SK-N-SH (cell line): ENCODE results near the gene NEK9.

Experiments used
- EP300 ChIP-seq, 2 experiments: IDR thresholded peaks; 2 replicates each; pipeline versions ENCODE4 v1.4.0 to v1.6.1; 2012; ENCODE audit warnings: borderline replicate concordance in 1 of 2, low read depth in 1 of 2, low read length in 1 of 2
- EZH2phosphoT487 ChIP-seq: fragments of 200-600 bp; sonication (generic); IDR thresholded peaks from 2 replicates; pipeline ENCODE4 v1.6.1; 2017; ENCODE audit warnings: low read depth, mixed run types, mild to moderate bottlenecking, antibody characterized with exemption, moderate library complexity, borderline replicate concordance
- FOXM1 ChIP-seq: IDR thresholded peaks from 2 replicates; pipeline ENCODE4 v1.4.0; 2012; ENCODE audit warnings: low read depth, mild to moderate bottlenecking
- RCOR1 ChIP-seq: fragments of 150-350 bp; IDR thresholded peaks from 2 replicates; pipeline ENCODE4 v1.6.1; 2017; ENCODE audit warnings: antibody characterized with exemption, low read length
- SMC3 ChIP-seq: IDR thresholded peaks from 2 replicates; pipeline ENCODE4 v1.6.1; 2012; ENCODE audit warnings: low read depth, low read length, improper control_type of control experiment
- YY1 ChIP-seq: IDR thresholded peaks from 2 replicates; pipeline ENCODE4 v1.4.0; 2012; ENCODE audit warnings: low read depth, mild to moderate bottlenecking
- TF ChIP-seq, protein P1 (sequence below): fragments of 150-350 bp; IDR thresholded peaks from 2 replicates; pipeline ENCODE4 v1.6.1; 2017; ENCODE audit warnings: antibody characterized with exemption, low read length, low read depth, borderline replicate concordance
- TF ChIP-seq, protein P2 (sequence below): IDR thresholded peaks from 2 replicates; pipeline ENCODE4 v1.4.0; 2012; ENCODE audit warnings: low read depth, borderline replicate concordance
- TF ChIP-seq, protein P3 (sequence below): IDR thresholded peaks from 2 replicates; pipeline ENCODE4 v1.6.1; 2012; ENCODE audit warnings: mild to moderate bottlenecking, low read depth, low read length, moderate library complexity

DNA sequence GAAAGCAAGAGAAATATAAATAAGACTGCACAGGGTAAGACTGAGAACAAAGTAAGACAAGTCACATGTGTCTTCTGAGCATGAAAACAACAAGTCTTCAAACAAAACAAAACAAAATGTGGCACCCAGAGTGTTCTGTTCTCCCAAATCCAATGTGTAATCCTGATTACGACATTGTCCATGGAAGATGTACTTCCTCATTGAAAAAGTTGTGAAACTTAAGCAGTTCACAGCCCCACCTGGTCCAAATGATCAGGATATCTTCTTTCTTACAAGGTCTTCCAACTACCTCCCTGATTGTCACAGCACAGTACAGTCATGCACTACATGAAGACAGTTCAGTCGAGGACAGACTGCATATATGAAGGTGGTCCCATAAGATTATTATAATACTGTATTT, 23.3 kb upstream of the NEK9 start:
- TF ChIP-seq YY1 = no peak
- TF ChIP-seq, protein P1, sequence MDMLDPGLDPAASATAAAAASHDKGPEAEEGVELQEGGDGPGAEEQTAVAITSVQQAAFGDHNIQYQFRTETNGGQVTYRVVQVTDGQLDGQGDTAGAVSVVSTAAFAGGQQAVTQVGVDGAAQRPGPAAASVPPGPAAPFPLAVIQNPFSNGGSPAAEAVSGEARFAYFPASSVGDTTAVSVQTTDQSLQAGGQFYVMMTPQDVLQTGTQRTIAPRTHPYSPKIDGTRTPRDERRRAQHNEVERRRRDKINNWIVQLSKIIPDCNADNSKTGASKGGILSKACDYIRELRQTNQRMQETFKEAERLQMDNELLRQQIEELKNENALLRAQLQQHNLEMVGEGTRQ = no peak
- TF ChIP-seq, protein P2, sequence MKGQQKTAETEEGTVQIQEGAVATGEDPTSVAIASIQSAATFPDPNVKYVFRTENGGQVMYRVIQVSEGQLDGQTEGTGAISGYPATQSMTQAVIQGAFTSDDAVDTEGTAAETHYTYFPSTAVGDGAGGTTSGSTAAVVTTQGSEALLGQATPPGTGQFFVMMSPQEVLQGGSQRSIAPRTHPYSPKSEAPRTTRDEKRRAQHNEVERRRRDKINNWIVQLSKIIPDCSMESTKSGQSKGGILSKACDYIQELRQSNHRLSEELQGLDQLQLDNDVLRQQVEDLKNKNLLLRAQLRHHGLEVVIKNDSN = no peak
- no peak for TF ChIP-seq EP300 (IDR thresholded peaks at IDR 0.05; ENCODE audit: borderline replicate concordance in 1 of 2, low read depth in 1 of 2, low read length in 1 of 2)
- TF ChIP-seq, protein P3, sequence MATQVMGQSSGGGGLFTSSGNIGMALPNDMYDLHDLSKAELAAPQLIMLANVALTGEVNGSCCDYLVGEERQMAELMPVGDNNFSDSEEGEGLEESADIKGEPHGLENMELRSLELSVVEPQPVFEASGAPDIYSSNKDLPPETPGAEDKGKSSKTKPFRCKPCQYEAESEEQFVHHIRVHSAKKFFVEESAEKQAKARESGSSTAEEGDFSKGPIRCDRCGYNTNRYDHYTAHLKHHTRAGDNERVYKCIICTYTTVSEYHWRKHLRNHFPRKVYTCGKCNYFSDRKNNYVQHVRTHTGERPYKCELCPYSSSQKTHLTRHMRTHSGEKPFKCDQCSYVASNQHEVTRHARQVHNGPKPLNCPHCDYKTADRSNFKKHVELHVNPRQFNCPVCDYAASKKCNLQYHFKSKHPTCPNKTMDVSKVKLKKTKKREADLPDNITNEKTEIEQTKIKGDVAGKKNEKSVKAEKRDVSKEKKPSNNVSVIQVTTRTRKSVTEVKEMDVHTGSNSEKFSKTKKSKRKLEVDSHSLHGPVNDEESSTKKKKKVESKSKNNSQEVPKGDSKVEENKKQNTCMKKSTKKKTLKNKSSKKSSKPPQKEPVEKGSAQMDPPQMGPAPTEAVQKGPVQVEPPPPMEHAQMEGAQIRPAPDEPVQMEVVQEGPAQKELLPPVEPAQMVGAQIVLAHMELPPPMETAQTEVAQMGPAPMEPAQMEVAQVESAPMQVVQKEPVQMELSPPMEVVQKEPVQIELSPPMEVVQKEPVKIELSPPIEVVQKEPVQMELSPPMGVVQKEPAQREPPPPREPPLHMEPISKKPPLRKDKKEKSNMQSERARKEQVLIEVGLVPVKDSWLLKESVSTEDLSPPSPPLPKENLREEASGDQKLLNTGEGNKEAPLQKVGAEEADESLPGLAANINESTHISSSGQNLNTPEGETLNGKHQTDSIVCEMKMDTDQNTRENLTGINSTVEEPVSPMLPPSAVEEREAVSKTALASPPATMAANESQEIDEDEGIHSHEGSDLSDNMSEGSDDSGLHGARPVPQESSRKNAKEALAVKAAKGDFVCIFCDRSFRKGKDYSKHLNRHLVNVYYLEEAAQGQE = no peak
- TF ChIP-seq SMC3 = no peak
- TF ChIP-seq FOXM1 = no peak
- TF ChIP-seq RCOR1 = no peak
- no peak for TF ChIP-seq EZH2phosphoT487
